OCI-LY7 (cell line): ENCODE measurements around the gene COMP. TPM values are rescaled to one million over a fixed set of nuclear protein-coding genes. Genes with fewer than 3 reads are reported as not detected.

ENCODE experiments used
- BruUV-seq: library from RNA; stranded (reverse); fragments of 400-500 nt; replicated peaks from 2 replicates; lab custom pipeline; 2021; lab: Mats Ljungman, UMichigan
- CTCF ChIA-PET: fragments of 300-600 bp; sonication (Branson Sonifier 250); formaldehyde crosslinking; loops from one replicate; lab custom pipeline; 2022; ENCODE audit warnings: antibody characterized with exemption; ENCODE audit not compliant: unreplicated experiment; lab: Charles Lee
- POLR2A ChIA-PET: fragments of 300-600 bp; sonication (Branson Sonifier 250); formaldehyde crosslinking; loops from one replicate; lab custom pipeline; 2022; ENCODE audit warnings: antibody characterized with exemption; lab: Charles Lee
- DNase-seq: peaks from one replicate; pipeline ENCODE4 v3.0.0-alpha.2; 2015; ENCODE audit warnings: low spot score
- H2AFZ ChIP-seq: fragments of 200-600 bp; sonication (generic), shearing (Covaris generic); 2 replicates; pipeline ENCODE4 v1.6.1; 2014; ENCODE audit warnings: mild to moderate bottlenecking, antibody characterized with exemption, low read length, moderate library complexity
- H3K27ac ChIP-seq: fragments of 200-600 bp; sonication (generic); 2 replicates; pipeline ENCODE4 v1.5.1; 2014; ENCODE audit warnings: mixed run types, low read depth, mild to moderate bottlenecking, moderate library complexity, low read length, inconsistent platforms; ENCODE audit not compliant: poor library complexity, severe bottlenecking
- H3K36me3 ChIP-seq: fragments of 200-600 bp; sonication (generic); 2 replicates; pipeline ENCODE4 v1.6.1; 2014; ENCODE audit warnings: mild to moderate bottlenecking, antibody characterized with exemption, low read length, moderate library complexity, mixed read lengths; ENCODE audit not compliant: insufficient read depth
- H3K4me1 ChIP-seq: fragments of 200-600 bp; sonication (generic); 2 replicates; pipeline ENCODE4 v1.5.1; 2014; ENCODE audit warnings: mild to moderate bottlenecking, low read length; ENCODE audit not compliant: insufficient read depth, poor library complexity, severe bottlenecking
- H3K4me2 ChIP-seq: fragments of 200-600 bp; sonication (generic); 2 replicates; pipeline ENCODE4 v1.6.1; 2014; ENCODE audit warnings: mild to moderate bottlenecking, low read length
- H3K4me3 ChIP-seq: fragments of 200-600 bp; sonication (generic); 2 replicates; pipeline ENCODE4 v1.5.1; 2014; ENCODE audit warnings: mild to moderate bottlenecking, low read depth, low read length; ENCODE audit not compliant: poor library complexity, severe bottlenecking
- H3K79me2 ChIP-seq: fragments of 200-600 bp; sonication (generic); 2 replicates; pipeline ENCODE4 v1.6.1; 2016; ENCODE audit warnings: low read depth, mild to moderate bottlenecking, low read length, moderate library complexity, mixed read lengths; ENCODE audit not compliant: insufficient read depth
- H3K9me2 ChIP-seq: fragments of 200-600 bp; sonication (generic); 2 replicates; pipeline ENCODE4 v1.6.1; 2016; ENCODE audit warnings: mild to moderate bottlenecking, low read length, mixed read lengths; ENCODE audit not compliant: insufficient read depth
- H3K9me3 ChIP-seq: fragments of 200-600 bp; sonication (generic); 2 replicates; pipeline ENCODE4 v1.6.1; 2014; ENCODE audit warnings: mild to moderate bottlenecking, mixed run types, low read length, mixed read lengths
- H4K20me1 ChIP-seq: fragments of 200-600 bp; sonication (generic); 2 replicates; pipeline ENCODE4 v1.6.1; 2014; ENCODE audit warnings: mild to moderate bottlenecking, antibody characterized with exemption, low read length, moderate library complexity, mixed read lengths; ENCODE audit not compliant: insufficient read depth
- CTCF ChIP-seq: fragments of 200-600 bp; sonication (generic); conservative IDR thresholded peaks from 2 replicates; pipeline ENCODE4 v1.5.1; 2014; ENCODE audit warnings: mild to moderate bottlenecking, antibody characterized with exemption, low read length, moderate library complexity, mixed read lengths
- EZH2phosphoT487 ChIP-seq: fragments of 200-600 bp; sonication (generic); IDR thresholded peaks from 2 replicates; pipeline ENCODE4 v1.6.1; 2018; ENCODE audit warnings: low read depth, borderline replicate concordance, mild to moderate bottlenecking, mixed run types, antibody characterized with exemption, low read length, moderate library complexity, mixed read lengths
- intact Hi-C: fragments of 100-400 bp; cut with micrococcal nuclease; formaldehyde crosslinking; loops from one replicate; pipeline ENCODE4 v1.10.0; 2022; ENCODE audit not compliant: unreplicated experiment
- total RNA-seq, 2 experiments: library from RNA; depleted of rRNA in 1 of 2; stranded (reverse); fragments of >200 nt in 1 of 2; shearing (Covaris generic) in 1 of 2; gene quantifications; 2 replicates each; pipeline ENCODE4 v1.2.3, GENCODE V29; 2014 to 2022

COMP gene
- total RNA-seq, 2 experiments from 2014 or later: not detected

- ChIA-PET CTCF (interaction anchor here (0.6 kb wide), 1 partner anchor 96 kb away, joined by 3 read pairs; no protein-coding TSS in a partner anchor), POLR2A (interaction anchor here (0.5 kb wide), 1 partner anchor 65 kb away, joined by 5 read pairs; no protein-coding TSS in a partner anchor)
- no peak overlapping the region for H3K4me2 ChIP-seq
- no peak for DNase-seq
- intact Hi-C loops: no loop called here
- no peak overlapping the region for H3K4me3 ChIP-seq
- no peaks in the 10 kb centered on the region for H3K9me2 ChIP-seq
- H3K9me3 ChIP-seq: no peaks in the 10 kb centered on the region
- H3K79me2 ChIP-seq: no peaks in the 10 kb centered on the region
- no TSS peak for BruUV-seq
- H4K20me1 ChIP-seq: no peaks in the 10 kb centered on the region
- H2AFZ ChIP-seq: no peak overlapping the region
- TF ChIP-seq CTCF (no peak), EZH2phosphoT487 (no peak)
- H3K36me3 ChIP-seq: no peaks in the 10 kb centered on the region
- no peaks in the 10 kb centered on the region for H3K4me1 ChIP-seq
- no peak overlapping the region for H3K27ac ChIP-seq
Measured at GRCh38 chr19:18741124-18742121, 49.7 kb downstream of the COMP start.

DNA sequence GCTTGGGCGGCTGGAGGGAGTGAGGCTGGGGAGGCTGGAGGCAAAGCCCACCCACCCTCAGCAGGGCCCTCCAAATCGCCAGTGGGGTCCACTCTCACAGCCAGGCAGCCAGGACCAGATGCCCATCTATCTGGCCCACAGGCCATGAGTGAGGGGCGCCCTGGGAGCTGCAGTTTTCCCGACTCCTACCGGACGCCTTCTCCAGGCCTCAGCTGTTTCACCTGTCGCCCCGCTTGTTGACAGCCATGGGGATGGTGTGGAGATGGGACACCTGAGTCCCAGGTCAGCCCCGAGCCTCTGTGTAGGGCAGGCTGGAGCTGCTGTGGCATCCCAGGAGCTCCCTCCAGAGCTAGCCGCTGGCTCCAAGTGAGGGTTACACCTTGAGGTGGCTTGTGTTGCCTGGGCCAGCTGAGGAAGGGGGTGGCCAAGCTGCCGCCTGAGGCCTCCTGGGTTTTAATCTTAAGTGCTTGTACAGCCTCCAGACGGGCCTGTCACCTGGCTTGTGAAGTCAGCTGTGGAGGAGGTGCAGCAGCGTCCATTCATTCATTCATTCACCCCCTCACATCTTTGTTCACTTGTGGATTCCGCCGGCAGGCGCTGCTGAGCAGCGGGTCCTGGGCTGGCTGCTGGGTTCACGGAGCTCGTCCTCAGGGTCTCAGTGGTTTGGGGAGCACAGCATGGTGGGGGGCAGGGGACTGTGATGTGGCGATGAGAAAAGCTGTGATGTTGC lies 52.0 kb downstream of the COMP start:
- Histone ChIP-seq H3K27ac (no peak overlapping the region), H2AFZ (no peak overlapping the region), H3K36me3 (no peaks in the 10 kb centered on the region), H3K4me2 (no peak overlapping the region), H3K4me1 (no peaks in the 10 kb centered on the region), H3K79me2 (no peaks in the 10 kb centered on the region), H3K9me2 (no peaks in the 10 kb centered on the region), H3K9me3 (no peaks in the 10 kb centered on the region), H4K20me1 (no peaks in the 10 kb centered on the region), H3K4me3 (no peak overlapping the region)
- TF ChIP-seq EZH2phosphoT487 (no peak), CTCF (no peak)
- intact Hi-C loops: no loop called here
- ChIA-PET CTCF (no interaction called here), POLR2A (interaction anchor here (0.8 to 1.7 kb wide), 2 partner anchors 9 to 12 kb away, joined by 3 to 4 read pairs; no protein-coding TSS in a partner anchor)
- DNase-seq: no peak
- no TSS peak for BruUV-seq
